ENCODE data around the gene DNMT3A. TPM values are rescaled to one million over a fixed set of nuclear protein-coding genes. Genes with fewer than 3 reads are reported as not detected.

The DNMT3A gene
- total and polyA plus RNA-seq, 2 donors (not counting 3 experiments of a cell fraction or from before 2014, with no cell fraction given) = 23.3 to 71.7 TPM

- CTCF ChIA-PET = interaction anchor here (1.0 to 2.0 kb wide), 2 partner anchors 8 to 54 kb away, joined by 3 to 5 read pairs; no protein-coding TSS in a partner anchor
- DNase-seq (ENCODE audit: low read depth, low spot score) (no peak), FAIRE-seq (no peak)
- dilution Hi-C loops (cut with MboI; ENCODE audit: extremely low pct_ligation_motif_present, low sequenced_read_pairs) (no loop called here), intact Hi-C loops (cut with micrococcal nuclease) (no loop called here)
- H3K27me3 ChIP-seq (ENCODE audit: control insufficient read depth in 2 of 2, insufficient read depth in 2 of 2, low read length in 2 of 2) = no peaks in the 10 kb centered on the region
- no peak overlapping the region for H3K4me3 ChIP-seq (replicated peaks in 1 of 3; ENCODE audit: insufficient read depth in 1 of 3, low read depth in 1 of 3, low read length in 3 of 3)
- no peak overlapping the region for H3K9ac ChIP-seq (replicated peaks; ENCODE audit: extremely low read depth, insufficient read depth, low read length)
- H3K36me3 ChIP-seq (ENCODE audit: control insufficient read depth in 2 of 2, extremely low read depth in 1 of 2, insufficient read depth in 2 of 2, low read length in 2 of 2) = peaks cover 0 to 4% of the 10 kb centered on the region in 2 experiments
- no TSS peak for BruUV-seq (replicated peaks)
- no peak overlapping the region for H3K4me2 ChIP-seq (ENCODE audit: insufficient read depth, low read length)
- no peaks in the 10 kb centered on the region for H3K9me1 ChIP-seq (replicated peaks; ENCODE audit: control insufficient read depth, extremely low read depth, insufficient read depth, low read length)
- no peaks in the 10 kb centered on the region for H3K79me2 ChIP-seq (ENCODE audit: control insufficient read depth, insufficient read depth, low read length)
- peaks cover under 1% of the 10 kb centered on the region for H3K4me1 ChIP-seq (ENCODE audit: control insufficient read depth, extremely low read depth, insufficient read depth, low read length)
- POLR2A ChIA-PET = no interaction called here
- no peaks in the 10 kb centered on the region for H4K20me1 ChIP-seq (replicated peaks; ENCODE audit: control insufficient read depth, extremely low read depth, insufficient read depth, low read length)
- no peak for TF ChIP-seq MYC (IDR thresholded peaks at IDR 0.05; ENCODE audit: low read depth, low read length)
- TF ChIP-seq JUN (IDR thresholded peaks at IDR 0.05; ENCODE audit: borderline replicate concordance, insufficient read depth, insufficient read length, low read depth) = no peak
- TF ChIP-seq, protein P1, sequence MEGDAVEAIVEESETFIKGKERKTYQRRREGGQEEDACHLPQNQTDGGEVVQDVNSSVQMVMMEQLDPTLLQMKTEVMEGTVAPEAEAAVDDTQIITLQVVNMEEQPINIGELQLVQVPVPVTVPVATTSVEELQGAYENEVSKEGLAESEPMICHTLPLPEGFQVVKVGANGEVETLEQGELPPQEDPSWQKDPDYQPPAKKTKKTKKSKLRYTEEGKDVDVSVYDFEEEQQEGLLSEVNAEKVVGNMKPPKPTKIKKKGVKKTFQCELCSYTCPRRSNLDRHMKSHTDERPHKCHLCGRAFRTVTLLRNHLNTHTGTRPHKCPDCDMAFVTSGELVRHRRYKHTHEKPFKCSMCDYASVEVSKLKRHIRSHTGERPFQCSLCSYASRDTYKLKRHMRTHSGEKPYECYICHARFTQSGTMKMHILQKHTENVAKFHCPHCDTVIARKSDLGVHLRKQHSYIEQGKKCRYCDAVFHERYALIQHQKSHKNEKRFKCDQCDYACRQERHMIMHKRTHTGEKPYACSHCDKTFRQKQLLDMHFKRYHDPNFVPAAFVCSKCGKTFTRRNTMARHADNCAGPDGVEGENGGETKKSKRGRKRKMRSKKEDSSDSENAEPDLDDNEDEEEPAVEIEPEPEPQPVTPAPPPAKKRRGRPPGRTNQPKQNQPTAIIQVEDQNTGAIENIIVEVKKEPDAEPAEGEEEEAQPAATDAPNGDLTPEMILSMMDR (IDR thresholded peaks at IDR 0.05; ENCODE audit: extremely low read depth in 1 of 2, insufficient read depth in 1 of 2, low read depth in 1 of 2, low read length in 2 of 2) = no peak
- TF ChIP-seq POLR2A (IDR thresholded peaks at IDR 0.05; ENCODE audit: low read depth, low read length) = no peak
- TF ChIP-seq, protein P2, sequence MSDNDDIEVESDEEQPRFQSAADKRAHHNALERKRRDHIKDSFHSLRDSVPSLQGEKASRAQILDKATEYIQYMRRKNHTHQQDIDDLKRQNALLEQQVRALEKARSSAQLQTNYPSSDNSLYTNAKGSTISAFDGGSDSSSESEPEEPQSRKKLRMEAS (IDR thresholded peaks at IDR 0.05; ENCODE audit: insufficient read depth, insufficient read length) = no peak
- TF ChIP-seq EZH2 (IDR thresholded peaks at IDR 0.05; ENCODE audit: borderline replicate concordance, low read depth, low read length, severe bottlenecking) = no peak
- no peak for TF ChIP-seq GATA2 (IDR thresholded peaks at IDR 0.05; ENCODE audit: insufficient read depth, insufficient read length, low read depth, low read length)
- TF ChIP-seq POLR2AphosphoS5 (IDR thresholded peaks at IDR 0.05; ENCODE audit: insufficient read depth, low read depth, low read length) = no peak
- no peak for TF ChIP-seq FOS (IDR thresholded peaks at IDR 0.05; ENCODE audit: borderline replicate concordance, insufficient read depth, low read length)
- no peaks in the 10 kb centered on the region for H3K9me3 ChIP-seq (replicated peaks; ENCODE audit: control insufficient read depth, insufficient read depth, low read length)
- H3K27ac ChIP-seq (ENCODE audit: insufficient read depth, low read depth, low read length) = no peak overlapping the region
- no peak overlapping the region for H2AFZ ChIP-seq (ENCODE audit: low read depth, low read length)
Measured at GRCh38 chr2:25306777-25307368, 34.9 kb downstream of the DNMT3A start.
